Measurements from ENCODE around the gene USH1C. TPM values are rescaled to one million over a fixed set of nuclear protein-coding genes. Genes with fewer than 3 reads are reported as not detected.

USH1C gene
- total and polyA plus RNA-seq, 12 donors: 0.22 to 1.9 (median 0.97) TPM; not detected in 9

GRCh38 chr11:17558916-17559315 is 14.7 kb upstream of the USH1C start:
- Histone ChIP-seq H3K9me3 (no peaks in the 10 kb centered on the region), H3K4me1 (no peaks in the 10 kb centered on the region), H3K36me3 (no peaks in the 10 kb centered on the region), H3K4me3 (no peak overlapping the region), H3K27ac (no peak overlapping the region), H3K27me3 (peaks cover 0 to 10% (median 0%) of the 10 kb centered on the region in 7 donors)
- no peak for DNase-seq
- intact Hi-C loops (cut with DNase I): no loop called here
- ATAC-seq: no peak
- TF ChIP-seq CTCF (IDR thresholded peaks at IDR 0.05): no peak
- 83 to 87% methylated on average over 9 of the region's 9 CpGs for WGBS, 2 donors

- intact Hi-C loops (cut with DNase I): no loop called here
- peak in 1 of 8 donors; percentile 8 for ATAC-seq
- H3K4me1 ChIP-seq: no peaks in the 10 kb centered on the region
- no peaks in the 10 kb centered on the region for H3K36me3 ChIP-seq
- H3K4me3 ChIP-seq: no peak overlapping the region
- H3K27ac ChIP-seq: no peak overlapping the region
- no peaks in the 10 kb centered on the region for H3K9me3 ChIP-seq
- DNase-seq: no peak
- peaks cover 0 to 10% (median 0%) of the 10 kb centered on the region in 7 donors for H3K27me3 ChIP-seq
- WGBS, 2 donors: 79 to 81% methylated on average over 15 of the region's 15 CpGs
- no peak for TF ChIP-seq CTCF (IDR thresholded peaks at IDR 0.05)
These were observed 14.0 kb upstream of the USH1C start for GRCh38 chr11:17558025-17558780.

- H3K4me1 ChIP-seq: no peaks in the 10 kb centered on the region
- no peak overlapping the region for H3K4me3 ChIP-seq
- DNase-seq (no peak), ATAC-seq (no peak)
- WGBS, 2 donors: 90 to 97% methylated on average over 8 of the region's 8 CpGs
- TF ChIP-seq CTCF (IDR thresholded peaks at IDR 0.05): no peak
- no peak overlapping the region for H3K27ac ChIP-seq
- H3K9me3 ChIP-seq: no peaks in the 10 kb centered on the region
- no peaks in the 10 kb centered on the region for H3K36me3 ChIP-seq
- peaks cover 0 to 15% (median 0%) of the 10 kb centered on the region in 7 donors for H3K27me3 ChIP-seq
- intact Hi-C loops (cut with DNase I): no loop called here
These were observed 12.8 kb upstream of the USH1C start for GRCh38 chr11:17556999-17557398.

- DNase-seq (no peak), ATAC-seq (no peak)
These were observed 10.3 kb upstream of the USH1C start for GRCh38 chr11:17554487-17554886.

More at GRCh38 chr11:17554487-17554886, 10.3 kb upstream of the USH1C start:
- WGBS, 2 donors: 77 to 92% methylated on average over 4 of the region's 4 CpGs
- intact Hi-C loops (cut with DNase I): no loop called here
- H3K27me3 ChIP-seq: peaks cover 0 to 16% (median 0%) of the 10 kb centered on the region in 7 donors
- TF ChIP-seq CTCF (IDR thresholded peaks at IDR 0.05): no peak
- H3K27ac ChIP-seq: no peak overlapping the region
- no peak overlapping the region for H3K4me3 ChIP-seq
- no peaks in the 10 kb centered on the region for H3K4me1 ChIP-seq
- H3K9me3 ChIP-seq: no peaks in the 10 kb centered on the region
- H3K36me3 ChIP-seq: no peaks in the 10 kb centered on the region
